Ectodermal cell (in vitro differentiated cells): ENCODE data around the gene PARVA.
A peak's percentile ranks its signal among the peaks of the same experiment; 100 is the strongest.

Experiments used
- H3K27ac ChIP-seq: 2 replicates; pipeline ENCODE4 v1.7.0; 2013; ENCODE audit warnings: mild to moderate bottlenecking, low read depth, low read length; ENCODE audit not compliant: insufficient read depth, poor library complexity, severe bottlenecking
- H3K27me3 ChIP-seq: 2 replicates; pipeline ENCODE4 v1.7.0; 2013; ENCODE audit warnings: mild to moderate bottlenecking, low read length; ENCODE audit not compliant: insufficient read depth, control insufficient read depth, poor library complexity, severe bottlenecking
- H3K36me3 ChIP-seq: one replicate; pipeline ENCODE4 v1.7.0; 2013; ENCODE audit warnings: low read length; ENCODE audit not compliant: control insufficient read depth, insufficient read depth
- H3K4me1 ChIP-seq: one replicate; pipeline ENCODE4 v1.7.0; 2013; ENCODE audit warnings: low read length; ENCODE audit not compliant: control insufficient read depth, insufficient read depth
- H3K4me3 ChIP-seq: 2 replicates; pipeline ENCODE4 v1.7.0; 2013; ENCODE audit warnings: low read depth, low read length, control low read depth; ENCODE audit not compliant: insufficient read depth
- H3K9me3 ChIP-seq: 2 replicates; pipeline ENCODE4 v1.7.0; 2013; ENCODE audit warnings: mild to moderate bottlenecking, low read length, moderate library complexity; ENCODE audit not compliant: control insufficient read depth
- WGBS, 2 experiments: methylation state at CpG; one replicate each; pipeline ENCODE4 v1.1.7; 2013; ENCODE audit warnings: missing lambda C conversion rate in 2 of 2; 5-methylcytosine and 5-hydroxymethylcytosine counted together

The PARVA gene

DNA sequence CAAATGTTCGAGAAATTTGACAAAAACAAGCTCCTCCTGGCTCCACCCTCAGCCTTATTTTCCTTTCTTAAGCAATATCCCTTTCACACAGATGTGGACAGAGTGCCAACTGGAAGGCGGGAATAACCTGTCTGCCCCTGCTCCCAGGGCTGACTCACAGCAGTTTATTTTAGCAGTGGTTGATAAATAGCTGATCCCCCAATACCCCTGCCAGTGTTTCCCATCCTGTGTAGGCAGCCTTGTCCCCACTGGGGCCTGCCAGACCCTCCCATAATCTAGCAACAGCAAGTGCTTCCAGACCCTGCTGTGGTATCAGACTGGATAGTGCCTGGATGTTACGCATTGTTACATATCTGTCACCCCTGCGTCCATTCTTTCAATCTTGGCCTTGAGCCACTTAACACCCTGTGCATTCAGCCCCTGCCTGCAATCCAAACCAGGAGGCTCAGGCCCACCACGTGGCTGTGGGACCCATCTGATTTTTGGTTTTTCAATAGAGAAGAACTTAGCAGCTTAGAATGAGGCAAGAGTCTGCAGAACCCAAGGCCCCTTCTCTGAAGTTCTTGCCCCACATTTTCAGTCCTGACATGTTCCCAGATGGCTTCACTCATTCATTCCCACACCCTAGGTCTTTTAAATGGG is 53.7 kb downstream of the PARVA start:
- no peaks in the 10 kb centered on the region for H3K9me3 ChIP-seq
- no peaks in the 10 kb centered on the region for H3K27me3 ChIP-seq
- no peak overlapping the region for H3K27ac ChIP-seq
- no peaks in the 10 kb centered on the region for H3K36me3 ChIP-seq
- H3K4me3 ChIP-seq: no peak overlapping the region
- WGBS, 2 experiments: 86 to 93% methylated on average over 5 of the region's 5 CpGs
- peaks cover 17% of the 10 kb centered on the region for H3K4me1 ChIP-seq

DNA sequence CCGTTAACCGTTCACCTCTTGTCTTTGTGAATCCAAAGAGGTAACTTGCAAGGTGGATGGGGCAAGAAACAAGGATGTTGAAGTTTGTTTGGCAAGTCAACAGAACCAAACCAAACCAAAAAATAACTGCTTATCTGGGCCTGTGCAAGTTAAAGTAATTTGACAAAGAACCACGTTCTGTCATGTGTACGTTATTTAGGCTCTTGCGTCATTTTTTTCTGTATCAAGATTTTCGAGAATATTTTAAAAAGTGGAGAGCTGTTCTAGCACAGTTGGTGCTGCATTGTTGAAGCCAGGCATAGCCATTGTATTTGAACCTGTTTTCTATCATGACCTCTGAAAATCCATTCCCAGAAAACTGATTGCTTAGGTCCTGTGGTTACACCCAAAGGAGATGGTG is 55.1 kb downstream of the PARVA start:
- no peaks in the 10 kb centered on the region for H3K9me3 ChIP-seq
- no peaks in the 10 kb centered on the region for H3K27me3 ChIP-seq
- no peaks in the 10 kb centered on the region for H3K36me3 ChIP-seq
- 95 to 96% methylated on average over 6 of the region's 6 CpGs for WGBS, 2 experiments
- no peak overlapping the region for H3K27ac ChIP-seq
- no peak overlapping the region for H3K4me3 ChIP-seq
- peaks cover 17% of the 10 kb centered on the region for H3K4me1 ChIP-seq

DNA sequence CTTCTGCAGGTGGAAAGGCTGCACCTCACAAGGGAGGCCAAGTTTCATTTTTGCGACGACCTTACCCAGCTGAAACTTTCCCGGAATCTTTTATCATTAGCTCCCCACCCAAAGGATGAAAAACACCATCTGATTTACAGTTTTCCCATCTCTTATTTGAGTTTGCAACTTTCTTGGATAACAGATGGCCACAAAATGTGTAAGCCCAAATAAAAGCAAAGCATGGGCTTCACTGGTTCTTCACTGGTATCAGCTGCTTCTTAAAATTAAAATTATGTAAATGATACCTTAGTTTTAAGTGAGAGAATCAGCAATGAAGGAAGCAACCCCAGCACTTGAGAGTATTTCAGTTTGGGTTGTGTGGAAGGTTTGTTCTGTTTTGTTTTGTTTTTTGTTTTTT is 55.8 kb downstream of the PARVA start:
- Histone ChIP-seq H3K36me3 (no peaks in the 10 kb centered on the region), H3K4me3 (no peak overlapping the region), H3K9me3 (no peaks in the 10 kb centered on the region), H3K27ac (no peak overlapping the region), H3K4me1 (peaks cover 17% of the 10 kb centered on the region), H3K27me3 (no peaks in the 10 kb centered on the region)
- 92 to 98% methylated on average over 3 of the region's 3 CpGs for WGBS, 2 experiments

DNA sequence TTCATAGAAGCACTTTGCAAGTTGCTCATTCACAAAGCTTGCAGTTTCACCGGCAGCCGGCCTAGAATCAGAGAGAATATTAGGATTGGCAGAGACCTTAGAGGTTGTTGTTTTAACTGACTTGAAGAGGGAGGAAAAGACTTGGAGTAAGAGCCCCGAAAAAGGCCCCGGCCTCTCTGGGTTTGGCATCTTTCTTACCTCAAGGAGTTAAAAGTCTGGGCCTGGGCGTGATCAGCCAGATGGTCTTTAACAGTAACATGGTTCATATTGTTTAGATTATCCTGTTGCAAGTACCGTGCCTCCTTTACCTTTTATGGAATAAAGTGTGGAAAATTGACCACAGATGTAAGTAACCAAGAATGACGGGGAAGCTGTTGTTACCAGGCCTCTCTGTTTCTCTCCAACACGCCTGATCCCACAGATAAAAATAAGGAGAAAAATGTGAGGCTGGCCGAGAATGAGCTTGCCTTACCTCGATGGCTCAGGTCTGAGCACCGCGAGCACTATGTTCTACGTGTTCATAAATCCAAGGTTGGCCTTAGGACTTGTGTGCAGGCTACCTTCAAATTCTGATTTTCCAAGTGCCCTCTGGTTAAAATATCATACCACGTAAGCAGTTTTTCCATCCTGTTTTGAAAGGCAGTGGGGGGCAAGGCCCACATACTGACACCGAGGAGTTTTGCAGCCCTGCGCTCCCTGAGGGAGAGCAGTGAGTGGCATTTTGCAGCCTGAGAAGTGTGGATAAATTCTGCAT is 56.4 kb downstream of the PARVA start:
- Histone ChIP-seq H3K4me1 (peaks cover 17% of the 10 kb centered on the region), H3K4me3 (no peak overlapping the region), H3K27me3 (no peaks in the 10 kb centered on the region), H3K9me3 (no peaks in the 10 kb centered on the region), H3K27ac (peak overlapping the region; percentile 6), H3K36me3 (no peaks in the 10 kb centered on the region)
- WGBS, 2 experiments: 89 to 92% methylated on average over 16 of the region's 16 CpGs

DNA sequence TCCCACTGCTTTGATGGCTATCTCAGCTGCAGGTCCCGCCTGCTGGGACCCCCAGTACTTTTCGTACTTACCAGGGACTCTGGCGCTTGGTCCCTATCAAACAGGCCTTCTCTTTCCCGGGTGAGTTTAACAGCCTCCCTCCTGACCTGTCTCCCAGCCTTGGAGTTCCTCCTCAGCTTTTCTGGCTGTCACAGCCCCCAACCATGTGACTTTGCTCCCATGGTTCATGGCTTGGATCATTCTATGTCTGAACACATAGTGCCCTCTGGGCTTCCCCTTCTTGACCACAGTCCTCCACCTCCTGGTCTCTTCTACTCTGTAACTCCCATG is 56.9 kb downstream of the PARVA start:
- H3K27ac ChIP-seq: no peak overlapping the region
- WGBS, 2 experiments: 85 to 86% methylated on average over 4 of the region's 4 CpGs
- H3K9me3 ChIP-seq: no peaks in the 10 kb centered on the region
- no peaks in the 10 kb centered on the region for H3K27me3 ChIP-seq
- H3K4me3 ChIP-seq: no peak overlapping the region
- no peaks in the 10 kb centered on the region for H3K36me3 ChIP-seq
- H3K4me1 ChIP-seq: peaks cover 17% of the 10 kb centered on the region

DNA sequence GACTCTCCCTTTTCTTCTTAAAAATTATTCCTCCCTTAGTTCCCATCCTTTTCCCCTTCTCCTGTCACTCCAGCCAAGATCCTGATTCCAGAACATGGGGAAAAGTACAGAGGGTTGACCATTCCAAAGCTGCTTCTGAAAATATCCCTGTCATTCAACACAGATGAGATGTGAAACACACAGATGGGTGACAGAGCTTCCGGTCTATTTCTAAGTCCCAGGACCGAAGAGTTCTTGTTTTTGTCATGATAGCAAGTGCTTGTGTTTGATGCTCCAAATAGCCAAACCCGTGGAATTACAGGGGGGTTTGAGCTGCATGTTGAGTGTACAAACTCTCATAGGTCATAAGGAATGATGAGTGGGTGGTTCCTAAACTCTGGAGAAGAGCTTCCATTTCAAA is 57.9 kb downstream of the PARVA start:
- H3K27ac ChIP-seq: no peak overlapping the region
- no peak overlapping the region for H3K4me3 ChIP-seq
- 94% methylated on average over 3 of the region's 3 CpGs for WGBS, 2 experiments
- H3K27me3 ChIP-seq: no peaks in the 10 kb centered on the region
- no peaks in the 10 kb centered on the region for H3K36me3 ChIP-seq
- peaks cover 16% of the 10 kb centered on the region for H3K4me1 ChIP-seq
- H3K9me3 ChIP-seq: no peaks in the 10 kb centered on the region

DNA sequence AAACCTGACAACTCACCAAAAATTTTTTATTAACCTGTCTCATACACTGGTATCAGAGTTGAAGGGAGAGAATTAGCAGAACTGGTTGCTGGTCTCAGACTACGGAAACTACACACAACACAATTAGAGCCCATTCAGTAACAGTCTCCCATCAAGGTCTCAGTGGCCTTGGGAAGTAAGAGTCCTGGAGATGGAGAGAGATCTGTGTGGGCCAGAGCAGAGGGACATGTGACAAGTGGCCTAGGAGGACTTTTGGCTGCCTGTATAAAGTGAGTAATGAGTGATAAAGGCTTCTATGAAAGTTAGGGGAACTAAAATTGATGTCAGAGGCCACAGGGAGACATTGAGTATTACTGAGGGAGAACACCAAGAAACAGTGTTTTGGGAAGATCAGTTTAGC is 58.9 kb downstream of the PARVA start:
- Histone ChIP-seq H3K4me1 (peaks cover 8% of the 10 kb centered on the region), H3K36me3 (no peaks in the 10 kb centered on the region), H3K27me3 (no peaks in the 10 kb centered on the region), H3K4me3 (no peak overlapping the region), H3K9me3 (no peaks in the 10 kb centered on the region), H3K27ac (no peak overlapping the region)
- 100% methylated on average over 1 of the region's 1 CpG for WGBS, 2 experiments

DNA sequence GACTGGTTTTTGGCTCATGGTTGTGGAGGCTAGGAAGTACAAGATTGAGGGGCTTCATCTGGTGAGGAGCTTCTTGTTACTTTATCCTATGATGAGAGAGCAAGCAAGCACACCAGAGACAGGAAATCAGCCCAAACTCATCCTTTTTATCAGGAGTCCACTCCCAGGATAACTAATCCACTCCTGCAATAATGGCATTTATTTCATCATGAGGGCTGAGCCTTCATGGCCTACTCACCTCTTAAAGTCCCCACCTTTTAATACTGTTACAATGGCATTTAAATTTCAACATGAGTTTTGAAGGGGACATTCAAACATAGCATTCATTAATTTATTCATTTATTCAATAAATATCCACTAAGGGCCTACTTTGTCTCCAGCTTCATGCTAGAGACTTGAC is 60.9 kb downstream of the PARVA start:
- Histone ChIP-seq H3K9me3 (no peaks in the 10 kb centered on the region), H3K27ac (no peak overlapping the region), H3K4me3 (no peak overlapping the region), H3K36me3 (no peaks in the 10 kb centered on the region), H3K27me3 (no peaks in the 10 kb centered on the region), H3K4me1 (peaks cover 8% of the 10 kb centered on the region)

DNA sequence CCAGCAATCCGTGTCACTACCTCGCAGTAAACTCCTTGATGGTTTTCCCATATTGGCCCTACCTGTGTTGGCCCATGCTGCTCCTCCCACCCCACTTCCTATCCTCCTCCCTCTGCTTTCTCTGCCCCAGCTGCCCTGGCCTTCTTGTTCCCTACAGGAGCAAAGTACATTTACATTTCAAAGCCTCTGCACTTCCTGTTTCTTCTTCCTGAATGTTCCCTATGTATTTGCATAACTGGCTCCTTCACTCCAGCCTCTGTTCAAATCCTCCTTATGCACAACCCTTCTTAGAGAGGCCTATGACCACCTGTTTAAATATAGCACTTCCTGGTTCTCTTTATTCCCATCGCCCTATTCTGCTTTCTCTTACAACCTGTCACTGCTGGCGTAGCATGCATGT is 62.2 kb downstream of the PARVA start:
- H3K27ac ChIP-seq: no peak overlapping the region
- no peaks in the 10 kb centered on the region for H3K27me3 ChIP-seq
- no peaks in the 10 kb centered on the region for H3K4me1 ChIP-seq
- 83 to 84% methylated on average over 4 of the region's 4 CpGs for WGBS, 2 experiments
- H3K4me3 ChIP-seq: no peak overlapping the region
- no peaks in the 10 kb centered on the region for H3K36me3 ChIP-seq
- no peaks in the 10 kb centered on the region for H3K9me3 ChIP-seq

DNA sequence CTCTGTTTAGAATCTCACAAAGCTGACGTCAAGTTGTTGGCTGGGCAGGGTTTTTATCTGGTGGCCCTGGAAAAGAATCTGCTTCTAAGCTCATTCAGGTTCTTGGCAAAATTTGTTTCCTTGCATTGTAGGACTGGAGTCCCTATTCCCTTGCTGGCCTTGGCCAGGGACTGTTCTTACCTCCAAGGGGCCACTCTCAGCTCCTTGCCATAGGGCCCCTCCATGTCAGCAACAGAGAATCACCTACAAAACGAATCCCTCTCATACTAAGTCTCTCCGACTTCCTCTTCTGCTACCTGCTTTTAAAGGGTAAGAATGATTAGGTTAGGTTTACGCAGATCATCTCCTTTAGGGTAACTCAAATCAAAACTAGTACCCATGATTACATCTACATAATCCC is 63.2 kb downstream of the PARVA start:
- Histone ChIP-seq H3K27ac (no peak overlapping the region), H3K4me3 (no peak overlapping the region), H3K36me3 (no peaks in the 10 kb centered on the region), H3K27me3 (no peaks in the 10 kb centered on the region), H3K9me3 (no peaks in the 10 kb centered on the region), H3K4me1 (no peaks in the 10 kb centered on the region)
- 99 to 100% methylated on average over 3 to 4 of the region's 4 CpGs for WGBS, 2 experiments
